Activated T-helper 2 cell treated with anti-CD3 and anti-CD28 coated beads, Interferon-gamma antibody, Interleukin-2, Interleukin-4, amounts not matched to agents 10 μg/mL and 5 μg/mL and 100 μg/mL, durations not matched to agents 14 hours and 24 hours and 36 hours (primary cell): ENCODE measurements around the gene GFOD2. TPM values are rescaled to one million over a fixed set of nuclear protein-coding genes. Genes with fewer than 3 reads are reported as not detected.

ENCODE experiments used
- DNase-seq: peaks from one replicate; pipeline ENCODE4 v3.0.0; 2021; ENCODE audit warnings: low spot score
- H3K27ac Mint-ChIP-seq: one replicate; pipeline ENCODE4 v1.8.0; 2021; ENCODE audit warnings: mixed read lengths
- H3K27me3 Mint-ChIP-seq: one replicate; pipeline ENCODE4 v1.8.0; 2021; ENCODE audit warnings: low read depth, mixed read lengths
- H3K36me3 Mint-ChIP-seq: one replicate; pipeline ENCODE4 v1.8.0; 2021; ENCODE audit warnings: low read depth, mixed read lengths
- H3K4me1 Mint-ChIP-seq: one replicate; pipeline ENCODE4 v1.8.0; 2021; ENCODE audit warnings: low read depth, mixed read lengths
- H3K4me3 Mint-ChIP-seq: one replicate; pipeline ENCODE4 v1.8.0; 2021; ENCODE audit warnings: low read depth, mild to moderate bottlenecking, moderate library complexity, mixed read lengths
- H3K9me3 Mint-ChIP-seq: one replicate; pipeline ENCODE4 v1.8.0; 2021; ENCODE audit warnings: mixed read lengths
- intact Hi-C: fragments of 100-400 bp; cut with micrococcal nuclease; formaldehyde crosslinking; loops from one replicate; pipeline ENCODE4 v1.15.1; 2023
- total RNA-seq: library from RNA; stranded (reverse); gene quantifications from 2 replicates; pipeline ENCODE4 v1.2.3, GENCODE V29; 2022

Gene GFOD2
- total RNA-seq, 1 donor from 2014 or later = 18.3 TPM

DNA sequence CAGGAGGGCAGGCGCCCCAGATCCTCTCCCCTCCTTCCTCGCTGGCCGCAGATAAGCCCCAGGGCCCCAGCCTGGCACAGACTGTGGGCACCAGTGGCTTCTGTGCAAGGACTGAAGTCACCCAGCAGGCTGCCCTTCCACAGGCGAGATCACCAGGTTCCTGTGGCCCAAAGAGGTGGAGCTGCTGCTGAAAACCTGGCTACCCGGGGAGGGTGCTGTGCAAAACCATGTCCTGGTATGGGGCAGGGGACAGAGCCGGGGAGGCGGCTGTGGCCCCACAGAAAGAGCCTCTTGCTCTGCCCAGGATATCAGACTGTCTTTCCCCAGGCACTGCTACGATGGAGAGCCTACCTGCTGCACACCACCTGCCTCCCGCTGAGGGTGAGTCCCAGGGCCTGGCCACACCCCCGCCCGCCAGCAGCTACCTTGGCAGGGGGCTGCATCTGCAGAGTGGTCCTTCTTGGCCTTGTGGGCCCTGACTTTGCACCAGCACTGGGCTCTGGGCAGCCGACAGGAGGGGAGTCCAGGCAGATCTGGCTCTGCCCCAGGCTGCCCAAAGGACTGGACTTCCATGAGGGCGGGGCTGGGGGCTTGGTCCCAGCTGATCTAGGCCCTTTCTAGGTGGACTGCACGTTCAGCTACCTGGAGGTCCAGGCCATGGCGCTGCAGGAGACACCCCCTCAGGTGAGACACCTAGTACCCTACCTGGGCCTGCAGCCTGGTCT, 73.6 kb downstream of the GFOD2 start:
- Mint-ChIP-seq H3K9me3 (no peaks in the 10 kb centered on the region), H3K4me1 (peaks cover 6% of the 10 kb centered on the region), H3K4me3 (peak overlapping the region; percentile 89), H3K27me3 (no peaks in the 10 kb centered on the region), H3K27ac (peak overlapping the region; percentile 89), H3K36me3 (peaks cover 35% of the 10 kb centered on the region)
- no peak for DNase-seq
- intact Hi-C loops = loop anchor here (1.0 to 2.0 kb wide), 3 partner anchors 15 to 98 kb away; partner anchors contain the start of genes ACD, CTCF and PARD6A

DNA sequence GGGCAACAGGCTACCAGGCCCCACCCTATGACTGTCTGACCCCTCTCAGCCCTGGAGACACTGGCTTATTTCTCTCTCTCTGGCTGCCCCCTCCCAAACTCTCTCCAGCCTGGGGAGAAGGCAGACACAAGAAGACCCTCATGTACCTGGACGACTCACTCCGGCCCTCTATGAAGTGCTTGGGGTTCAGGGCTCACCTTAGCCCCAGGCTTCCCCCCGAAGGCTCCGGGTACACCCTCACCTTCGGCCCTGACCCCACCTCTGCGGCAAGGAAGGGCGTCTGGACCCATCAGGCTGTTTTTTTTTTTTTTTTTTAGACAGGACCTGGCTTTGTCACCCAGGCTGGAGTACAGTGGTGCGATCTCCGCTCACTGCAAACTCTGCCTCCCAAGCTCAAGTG, 75.1 kb downstream of the GFOD2 start:
- intact Hi-C loops = loop anchor here (1.0 to 5.0 kb wide), 4 partner anchors 17 to 123 kb away; partner anchors contain the start of genes ACD, CTCF and PARD6A

DNA sequence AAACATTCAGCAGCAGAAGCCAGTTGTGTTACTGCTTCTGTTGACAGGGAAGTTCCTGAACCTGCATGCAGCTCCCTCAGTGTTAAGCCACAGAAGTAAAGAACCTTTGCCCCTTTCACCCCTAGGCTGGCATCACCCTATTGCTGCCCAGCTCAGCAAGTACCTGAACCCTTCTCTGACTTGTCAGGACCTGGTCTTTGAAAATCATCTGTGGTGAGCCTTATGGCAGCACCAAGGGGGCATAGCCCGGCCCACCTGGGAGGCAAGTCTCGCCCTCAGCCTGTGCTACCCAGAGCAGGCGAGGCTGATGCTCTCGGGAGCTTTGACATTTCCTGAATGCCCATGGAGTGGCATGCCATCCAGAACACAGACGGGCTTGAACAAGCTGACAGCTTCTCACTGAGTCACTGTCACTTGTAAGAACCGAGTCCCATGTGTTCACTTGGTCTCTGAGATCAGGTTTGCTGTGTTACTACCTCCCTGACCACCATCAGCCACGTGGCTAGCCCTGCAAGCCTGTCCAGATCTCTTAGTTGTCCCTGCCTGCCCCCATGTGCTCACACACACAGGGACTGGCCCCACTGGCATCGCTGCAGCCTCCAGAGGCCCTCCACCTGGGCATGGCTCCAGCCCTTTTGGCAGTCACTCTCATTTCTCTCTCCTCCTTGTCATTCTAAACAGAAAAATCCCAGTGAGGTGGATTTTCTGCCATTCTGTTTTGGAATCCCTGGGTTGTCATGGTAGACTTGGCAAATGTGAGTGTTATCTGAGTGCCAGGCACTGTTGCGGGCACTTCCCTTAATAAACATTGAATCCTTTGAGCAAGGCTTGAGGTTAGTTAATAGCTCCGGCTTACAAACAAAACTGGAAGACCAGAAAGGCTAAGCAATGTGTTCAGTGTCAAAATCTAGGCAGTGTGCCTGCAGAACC, 77.1 kb downstream of the GFOD2 start:
- no peak overlapping the region for H3K4me3 Mint-ChIP-seq
- H3K27ac Mint-ChIP-seq = no peak overlapping the region
- intact Hi-C loops = loop anchor here (5.0 kb wide), 1 partner anchor 40 kb away; no protein-coding TSS in a partner anchor
- H3K9me3 Mint-ChIP-seq = no peaks in the 10 kb centered on the region
- DNase-seq = no peak
- peaks cover 6% of the 10 kb centered on the region for H3K4me1 Mint-ChIP-seq
- peaks cover 31% of the 10 kb centered on the region for H3K36me3 Mint-ChIP-seq
- H3K27me3 Mint-ChIP-seq = no peaks in the 10 kb centered on the region

More for the DNA sequence above, 75.1 kb downstream of the GFOD2 start:
- DNase-seq = no peak
- Mint-ChIP-seq H3K9me3 (no peaks in the 10 kb centered on the region), H3K36me3 (peaks cover 28% of the 10 kb centered on the region), H3K4me3 (peak overlapping the region; percentile 71), H3K4me1 (peaks cover 6% of the 10 kb centered on the region), H3K27ac (no peak overlapping the region), H3K27me3 (no peaks in the 10 kb centered on the region)

DNA sequence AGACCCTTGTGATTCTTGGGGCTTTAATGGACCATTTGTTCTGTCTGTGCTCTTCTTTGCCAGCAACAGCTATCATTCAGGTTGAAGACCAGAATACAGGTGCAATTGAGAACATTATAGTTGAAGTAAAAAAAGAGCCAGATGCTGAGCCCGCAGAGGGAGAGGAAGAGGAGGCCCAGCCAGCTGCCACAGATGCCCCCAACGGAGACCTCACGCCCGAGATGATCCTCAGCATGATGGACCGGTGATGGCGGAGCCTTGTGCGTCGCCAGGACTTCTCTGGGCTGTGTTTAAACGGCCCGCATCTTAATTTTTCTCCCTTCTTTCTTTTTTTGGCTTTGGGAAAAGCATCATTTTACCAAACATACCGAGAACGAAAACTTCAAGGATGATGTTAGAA, 81.5 kb downstream of the GFOD2 start:
- Mint-ChIP-seq H3K36me3 (peaks cover 40% of the 10 kb centered on the region), H3K27me3 (no peaks in the 10 kb centered on the region), H3K9me3 (no peaks in the 10 kb centered on the region), H3K4me3 (no peak overlapping the region), H3K4me1 (no peaks in the 10 kb centered on the region), H3K27ac (no peak overlapping the region)
- intact Hi-C loops = no loop called here
- DNase-seq = no peak

DNA sequence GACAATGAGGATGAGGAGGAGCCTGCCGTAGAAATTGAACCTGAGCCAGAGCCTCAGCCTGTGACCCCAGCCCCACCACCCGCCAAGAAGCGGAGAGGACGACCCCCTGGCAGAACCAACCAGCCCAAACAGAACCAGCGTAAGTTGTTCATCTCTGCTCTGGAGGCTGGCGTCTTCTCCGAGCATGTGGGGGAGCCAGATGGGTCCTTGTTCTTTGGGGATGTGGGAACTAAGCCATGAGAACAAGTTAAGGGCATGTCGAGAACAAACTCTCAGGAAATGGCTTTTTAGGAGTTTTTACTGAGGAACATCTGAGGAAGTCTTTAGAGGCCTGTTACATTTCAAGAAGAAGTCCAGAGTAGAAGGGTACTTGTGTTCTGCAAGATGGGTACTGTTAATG, 82.4 kb downstream of the GFOD2 start:
- Mint-ChIP-seq H3K36me3 (peaks cover 48% of the 10 kb centered on the region), H3K4me1 (no peaks in the 10 kb centered on the region), H3K27me3 (no peaks in the 10 kb centered on the region), H3K9me3 (no peaks in the 10 kb centered on the region), H3K4me3 (no peak overlapping the region), H3K27ac (no peak overlapping the region)
- intact Hi-C loops = no loop called here
- DNase-seq = no peak

DNA sequence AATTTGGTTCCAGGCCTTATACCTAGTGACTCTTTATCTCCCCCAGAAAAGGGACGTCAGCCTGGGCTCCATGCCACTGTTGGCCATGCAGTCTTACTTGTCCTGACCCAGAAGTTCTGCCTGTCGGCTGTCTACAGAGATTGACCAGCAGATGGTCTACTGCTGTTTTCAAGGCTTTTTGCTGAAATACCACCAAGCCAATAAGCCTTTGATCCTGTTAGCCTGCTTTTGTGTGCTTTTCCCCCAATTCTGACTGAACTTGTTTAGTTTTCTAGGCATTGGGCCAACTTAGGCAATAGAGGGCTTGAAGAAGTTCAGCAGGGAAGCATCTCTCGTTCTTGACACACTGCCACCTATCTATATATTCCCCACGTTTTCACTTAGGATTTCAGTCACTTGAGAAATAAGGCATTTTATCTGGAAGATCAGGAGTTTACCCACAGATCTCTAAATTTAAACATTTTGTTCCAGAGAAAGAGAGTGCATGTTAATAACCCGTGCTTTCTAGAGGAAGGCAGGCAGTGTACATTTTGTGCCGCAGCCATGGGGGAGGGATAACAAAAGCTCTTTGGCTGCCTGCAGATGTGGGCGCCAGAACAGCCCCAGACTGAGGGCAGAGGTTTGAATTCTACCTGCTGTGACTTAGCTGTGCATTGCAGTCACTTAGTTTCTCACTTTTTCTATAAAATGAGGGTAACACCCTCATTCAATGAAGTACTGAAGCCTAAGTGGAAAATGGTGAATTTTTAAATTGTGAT, 86.5 kb downstream of the GFOD2 start:
- peaks cover 55% of the 10 kb centered on the region for H3K36me3 Mint-ChIP-seq
- no peak for DNase-seq
- no peaks in the 10 kb centered on the region for H3K27me3 Mint-ChIP-seq
- no peaks in the 10 kb centered on the region for H3K4me1 Mint-ChIP-seq
- H3K9me3 Mint-ChIP-seq = no peaks in the 10 kb centered on the region
- intact Hi-C loops = no loop called here
- no peak overlapping the region for H3K4me3 Mint-ChIP-seq
- no peak overlapping the region for H3K27ac Mint-ChIP-seq

DNA sequence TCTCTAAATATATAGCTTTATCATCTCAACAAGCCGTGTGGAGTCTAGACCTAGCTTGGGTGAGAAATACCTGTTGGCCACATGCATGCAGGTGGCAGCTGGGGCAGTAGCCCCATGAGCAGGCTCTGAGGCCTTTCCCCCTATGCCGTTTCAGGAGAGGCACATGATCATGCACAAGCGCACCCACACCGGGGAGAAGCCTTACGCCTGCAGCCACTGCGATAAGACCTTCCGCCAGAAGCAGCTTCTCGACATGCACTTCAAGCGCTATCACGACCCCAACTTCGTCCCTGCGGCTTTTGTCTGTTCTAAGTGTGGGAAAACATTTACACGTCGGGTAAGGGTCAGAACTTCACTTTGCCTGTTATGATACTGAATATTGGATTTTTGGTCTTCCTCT, 90.9 kb downstream of the GFOD2 start:
- no peaks in the 10 kb centered on the region for H3K27me3 Mint-ChIP-seq
- intact Hi-C loops = no loop called here
- H3K9me3 Mint-ChIP-seq = no peaks in the 10 kb centered on the region
- H3K4me3 Mint-ChIP-seq = no peak overlapping the region
- H3K27ac Mint-ChIP-seq = no peak overlapping the region
- DNase-seq = no peak
- H3K36me3 Mint-ChIP-seq = peaks cover 63% of the 10 kb centered on the region
- no peaks in the 10 kb centered on the region for H3K4me1 Mint-ChIP-seq

Other genes starting within 250 kb of the GFOD2 start
- 31.5 and 33.9 TPM in 2 replicates for gene ATP6V0D1, start 238.2 kb downstream of the GFOD2 start, total RNA-seq
- gene AGRP, start 235.8 kb downstream of the GFOD2 start, total RNA-seq = not detected in 2 replicates
- 25.6 and 26.3 TPM in 2 replicates for gene RIPOR1, start 190.5 kb downstream of the GFOD2 start, total RNA-seq
- gene CTCF, start 156.8 kb downstream of the GFOD2 start, total RNA-seq = 59.7 and 61.2 TPM in 2 replicates
- 197 and 206 TPM in 2 replicates for gene CARMIL2, start 74.2 kb downstream of the GFOD2 start, total RNA-seq
- 48.9 and 57.4 TPM in 2 replicates for gene ACD, start 59.1 kb downstream of the GFOD2 start, total RNA-seq
- 10.7 and 11.5 TPM in 2 replicates for gene PARD6A, start 58.4 kb downstream of the GFOD2 start, total RNA-seq
- 8.1 and 9.2 TPM in 2 replicates for gene ENKD1, start 52.6 kb downstream of the GFOD2 start, total RNA-seq
- gene C16orf86, start 52.5 kb downstream of the GFOD2 start, total RNA-seq = 1.4 and 1.8 TPM in 2 replicates
- 16.5 and 17.3 TPM in 2 replicates for gene RANBP10, start 87.2 kb upstream of the GFOD2 start, total RNA-seq
- 0.51 and 1.0 TPM in 2 replicates for gene TSNAXIP1, start 87.6 kb upstream of the GFOD2 start, total RNA-seq
- 43.0 and 45.1 TPM in 2 replicates for gene THAP11, start 123.0 kb upstream of the GFOD2 start, total RNA-seq
- 165 and 177 TPM in 2 replicates for gene NUTF2, start 127.6 kb upstream of the GFOD2 start, total RNA-seq
- 38.6 and 50.1 TPM in 2 replicates for gene CENPT, start 128.4 kb upstream of the GFOD2 start, total RNA-seq
- 102 and 105 TPM in 2 replicates for gene EDC4, start 153.7 kb upstream of the GFOD2 start, total RNA-seq
- gene NRN1L, start 165.6 kb upstream of the GFOD2 start, total RNA-seq = not detected in 2 replicates
- 15.5 and 16.5 TPM in 2 replicates for gene PSKH1, start 173.9 kb upstream of the GFOD2 start, total RNA-seq
- 5.6 and 6.0 TPM in 2 replicates for gene CTRL, start 212.5 kb upstream of the GFOD2 start, total RNA-seq
- 238 and 243 TPM in 2 replicates for gene PSMB10, start 217.5 kb upstream of the GFOD2 start, total RNA-seq
- gene LCAT, start 224.8 kb upstream of the GFOD2 start, total RNA-seq = 20.0 and 22.0 TPM in 2 replicates
- 46.2 and 47.1 TPM in 2 replicates for gene SLC12A4, start 249.3 kb upstream of the GFOD2 start, total RNA-seq